Measurements from ENCODE around the gene FTO.

- TF ChIP-seq EZH2 (IDR thresholded peaks at IDR 0.05): no peak
- TF ChIP-seq POLR2AphosphoS5 (IDR thresholded peaks at IDR 0.05; ENCODE audit: borderline replicate concordance, low read depth, low read length): no peak
Observed at GRCh38 chr16:53805752-53806151, 101.8 kb downstream of the FTO start.

All from SK-N-MC (cell line).